GM18907 (cell line): Measurements from ENCODE around the gene PIK3C2B.
A peak's percentile ranks its signal among the peaks of the same experiment; 100 is the strongest.
"Not testable (repeated sequence)": the region's sequence is repeated elsewhere in the genome, so short reads cannot be mapped to it uniquely, and the experiment has no call there.

Experiments used
- ATAC-seq: cut with Tn5 transposase; IDR thresholded peaks from one replicate; pipeline ENCODE4 v1.9.1; 2021; ENCODE audit warnings: mild to moderate bottlenecking, moderate library complexity; ENCODE audit not compliant: unreplicated experiment

PIK3C2B gene, protein sequence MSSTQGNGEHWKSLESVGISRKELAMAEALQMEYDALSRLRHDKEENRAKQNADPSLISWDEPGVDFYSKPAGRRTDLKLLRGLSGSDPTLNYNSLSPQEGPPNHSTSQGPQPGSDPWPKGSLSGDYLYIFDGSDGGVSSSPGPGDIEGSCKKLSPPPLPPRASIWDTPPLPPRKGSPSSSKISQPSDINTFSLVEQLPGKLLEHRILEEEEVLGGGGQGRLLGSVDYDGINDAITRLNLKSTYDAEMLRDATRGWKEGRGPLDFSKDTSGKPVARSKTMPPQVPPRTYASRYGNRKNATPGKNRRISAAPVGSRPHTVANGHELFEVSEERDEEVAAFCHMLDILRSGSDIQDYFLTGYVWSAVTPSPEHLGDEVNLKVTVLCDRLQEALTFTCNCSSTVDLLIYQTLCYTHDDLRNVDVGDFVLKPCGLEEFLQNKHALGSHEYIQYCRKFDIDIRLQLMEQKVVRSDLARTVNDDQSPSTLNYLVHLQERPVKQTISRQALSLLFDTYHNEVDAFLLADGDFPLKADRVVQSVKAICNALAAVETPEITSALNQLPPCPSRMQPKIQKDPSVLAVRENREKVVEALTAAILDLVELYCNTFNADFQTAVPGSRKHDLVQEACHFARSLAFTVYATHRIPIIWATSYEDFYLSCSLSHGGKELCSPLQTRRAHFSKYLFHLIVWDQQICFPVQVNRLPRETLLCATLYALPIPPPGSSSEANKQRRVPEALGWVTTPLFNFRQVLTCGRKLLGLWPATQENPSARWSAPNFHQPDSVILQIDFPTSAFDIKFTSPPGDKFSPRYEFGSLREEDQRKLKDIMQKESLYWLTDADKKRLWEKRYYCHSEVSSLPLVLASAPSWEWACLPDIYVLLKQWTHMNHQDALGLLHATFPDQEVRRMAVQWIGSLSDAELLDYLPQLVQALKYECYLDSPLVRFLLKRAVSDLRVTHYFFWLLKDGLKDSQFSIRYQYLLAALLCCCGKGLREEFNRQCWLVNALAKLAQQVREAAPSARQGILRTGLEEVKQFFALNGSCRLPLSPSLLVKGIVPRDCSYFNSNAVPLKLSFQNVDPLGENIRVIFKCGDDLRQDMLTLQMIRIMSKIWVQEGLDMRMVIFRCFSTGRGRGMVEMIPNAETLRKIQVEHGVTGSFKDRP (N-terminal part only)

DNA sequence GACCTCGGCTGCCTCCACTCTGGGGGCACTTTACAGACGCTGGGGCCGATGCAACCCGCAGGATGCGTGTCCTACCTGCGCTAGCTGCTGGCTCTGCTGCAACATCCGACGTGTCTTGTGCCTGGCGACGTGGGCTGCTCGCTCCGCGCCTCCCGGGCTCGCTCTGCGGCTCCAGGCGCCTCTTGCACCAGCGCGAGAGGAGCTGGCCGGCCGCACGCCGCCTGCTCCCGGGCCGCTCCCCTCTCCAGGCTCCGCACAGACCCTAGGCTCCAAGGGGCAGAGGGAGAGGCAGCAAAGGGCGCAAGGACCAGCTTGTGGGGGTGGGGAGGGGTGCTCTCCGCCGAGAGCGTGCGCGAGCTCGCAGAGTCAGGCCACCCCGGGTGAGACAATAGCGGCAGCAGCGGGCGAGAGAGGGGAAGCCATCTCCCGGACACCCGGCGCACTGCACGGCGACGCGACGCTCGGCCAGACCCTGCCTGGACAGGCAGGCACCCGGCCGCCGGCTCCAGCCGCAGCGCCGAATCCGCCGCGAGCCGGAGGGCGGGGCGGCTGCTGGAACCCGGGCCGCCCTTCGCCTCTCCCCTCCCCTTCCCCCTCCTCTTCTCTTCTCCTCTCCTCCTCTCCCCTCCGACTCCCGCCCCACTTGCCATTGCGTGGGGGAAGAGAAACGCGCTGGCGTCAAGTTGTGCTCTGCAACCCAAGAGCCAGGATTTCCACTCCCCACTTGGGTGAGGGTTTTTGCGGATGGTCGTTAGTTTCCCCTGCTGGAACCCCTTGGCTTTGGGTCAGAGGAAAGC, at the start of gene PIK3C2B:
Gene PIK3C2B (minus strand): TSS at position 525 of the 797 bp plus-strand sequence. CDS start 25,003 bp downstream, outside the sequence.
- ATAC-seq: peak; percentile 83

DNA sequence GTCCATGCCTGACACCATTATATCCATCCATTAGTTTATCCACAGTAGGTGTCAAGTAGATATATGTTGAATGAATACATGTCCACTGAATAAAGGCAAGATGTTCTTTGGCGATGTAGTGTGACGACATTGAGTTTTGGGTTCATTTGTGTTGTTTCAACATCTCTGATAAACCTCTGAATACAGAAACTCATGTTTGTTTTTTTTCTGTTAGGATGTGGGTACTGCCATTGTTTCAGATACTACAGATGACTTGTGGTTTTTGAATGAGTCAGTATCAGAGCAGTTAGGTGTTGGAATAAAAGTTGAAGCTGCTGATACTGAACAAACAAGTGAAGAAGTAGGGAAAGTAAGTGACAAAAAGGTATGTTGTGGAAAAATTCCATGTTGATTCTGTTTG, 49.7 kb upstream of the PIK3C2B start:
- ATAC-seq: no peak

DNA sequence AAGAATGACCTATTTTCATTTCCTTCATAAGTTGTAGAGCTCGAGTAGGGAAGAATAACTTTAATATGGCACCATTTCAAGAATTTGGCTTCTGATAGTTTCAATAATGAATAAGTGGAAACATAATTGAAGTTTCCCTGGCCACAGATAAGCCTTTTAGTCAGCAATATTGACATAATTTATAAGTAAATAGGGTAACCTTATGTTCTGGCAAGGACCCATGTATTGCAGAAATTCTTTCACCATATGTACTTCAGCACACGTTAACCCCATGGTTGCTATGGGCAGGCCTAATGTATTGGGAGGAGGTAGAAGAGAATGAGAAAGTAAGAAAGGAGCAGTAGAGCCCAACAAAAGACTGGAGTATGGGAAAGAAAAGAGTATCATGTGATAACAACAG, 47.0 kb upstream of the PIK3C2B start:
- ATAC-seq: no peak

DNA sequence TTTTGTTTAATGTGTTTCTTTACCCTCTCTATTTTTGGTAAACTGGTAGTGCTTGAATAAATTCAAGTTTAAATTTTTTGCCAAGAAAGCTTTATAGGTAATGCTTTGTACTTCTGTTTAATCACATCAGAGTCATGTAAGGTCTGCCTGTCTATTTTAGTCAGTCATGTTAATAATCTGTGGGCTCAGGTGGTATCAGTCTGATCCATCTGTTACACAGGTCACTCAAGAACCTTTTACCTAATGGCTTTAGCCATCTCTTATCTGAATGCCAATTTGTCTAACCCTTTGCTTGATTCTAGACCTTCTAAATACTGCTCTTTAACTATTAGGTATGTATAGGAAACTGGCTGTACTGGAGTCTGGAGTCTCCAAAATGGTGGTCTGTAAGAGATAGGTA, 38.2 kb upstream of the PIK3C2B start:
- ATAC-seq: no peak

DNA sequence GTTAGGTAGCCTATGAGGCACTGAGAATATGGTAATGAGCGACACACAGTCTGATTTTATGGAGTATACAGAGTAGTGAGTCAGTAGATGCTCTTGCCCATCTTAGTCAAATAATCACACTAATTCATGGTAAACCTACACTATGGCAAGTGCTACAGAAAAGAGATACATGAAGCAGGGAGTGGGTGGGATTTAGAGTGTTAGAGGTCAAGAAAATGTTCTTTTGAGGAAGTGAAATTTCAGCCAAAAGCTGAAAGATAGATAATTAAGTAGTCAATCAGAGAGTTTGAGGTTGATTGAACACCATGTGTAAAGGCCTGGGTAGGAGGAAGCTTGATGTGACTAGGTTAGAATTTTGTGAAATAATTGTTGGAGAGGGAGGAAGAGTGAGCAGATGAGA, 36.3 kb upstream of the PIK3C2B start:
- peak; percentile 84 for ATAC-seq

DNA sequence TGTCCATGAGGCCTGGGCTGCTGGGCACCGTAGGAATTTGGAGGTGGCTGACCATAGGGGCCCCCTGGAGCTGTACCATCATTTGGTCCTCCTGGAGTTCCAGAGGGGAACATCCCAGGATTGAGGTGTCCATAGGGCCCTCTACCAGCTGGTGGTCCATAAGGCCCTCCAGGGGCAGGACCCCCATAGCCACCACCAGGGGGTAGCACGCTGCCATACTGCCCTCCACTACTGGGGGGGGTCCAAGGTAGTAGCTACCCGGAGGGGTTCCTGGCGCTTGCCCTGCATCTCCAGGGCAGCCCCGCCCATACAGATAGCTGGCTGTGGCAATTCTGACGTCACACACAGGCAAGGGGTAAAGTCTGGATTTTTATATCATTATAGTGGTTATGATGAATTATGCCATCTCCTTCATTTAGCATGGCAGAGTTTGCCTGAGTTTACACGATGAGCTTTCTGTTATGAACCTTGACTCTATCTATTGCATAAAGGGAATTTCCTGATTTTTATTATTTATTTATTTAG, 34.8 kb upstream of the PIK3C2B start:
- no peak for ATAC-seq

DNA sequence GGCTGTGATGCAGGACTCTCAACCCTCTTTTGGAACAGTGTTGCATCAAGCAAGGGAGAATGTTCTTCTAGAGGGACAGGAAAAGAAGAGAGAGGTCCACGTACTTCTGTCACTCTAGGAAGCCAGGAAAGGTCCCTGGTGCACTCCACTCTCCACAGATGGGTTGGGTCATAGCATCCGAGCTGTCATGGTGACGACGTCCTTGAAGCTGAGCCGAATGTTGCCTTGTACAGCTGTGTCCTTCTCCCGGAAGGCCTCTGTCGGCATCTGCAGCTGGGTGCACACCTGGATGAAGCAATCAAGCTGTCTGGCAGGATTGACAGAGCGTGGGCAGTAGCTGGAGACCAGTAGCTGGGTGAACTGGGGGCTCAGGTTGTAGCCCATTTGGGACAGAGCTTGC, 34.1 kb upstream of the PIK3C2B start:
- ATAC-seq: no peak

DNA sequence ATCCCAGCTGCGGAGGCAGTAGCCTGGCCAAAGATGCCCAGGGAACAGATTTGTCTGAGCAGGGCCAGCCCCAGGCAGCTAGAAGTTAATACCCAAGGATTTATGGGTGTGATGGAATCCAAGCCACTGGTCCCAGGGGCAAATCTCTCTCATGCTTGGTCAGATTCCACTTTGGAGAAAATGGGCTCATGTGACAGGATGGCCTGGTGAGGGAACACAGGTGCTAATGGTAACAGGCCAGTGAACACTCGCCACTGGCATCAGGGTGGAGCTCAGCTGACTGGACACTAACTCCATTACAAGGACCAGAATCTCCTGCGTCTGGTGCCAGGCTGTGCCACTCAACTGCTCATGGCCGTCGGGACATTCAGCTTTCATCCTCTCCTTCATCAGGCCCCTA, 33.6 kb upstream of the PIK3C2B start:
- ATAC-seq: no peak

DNA sequence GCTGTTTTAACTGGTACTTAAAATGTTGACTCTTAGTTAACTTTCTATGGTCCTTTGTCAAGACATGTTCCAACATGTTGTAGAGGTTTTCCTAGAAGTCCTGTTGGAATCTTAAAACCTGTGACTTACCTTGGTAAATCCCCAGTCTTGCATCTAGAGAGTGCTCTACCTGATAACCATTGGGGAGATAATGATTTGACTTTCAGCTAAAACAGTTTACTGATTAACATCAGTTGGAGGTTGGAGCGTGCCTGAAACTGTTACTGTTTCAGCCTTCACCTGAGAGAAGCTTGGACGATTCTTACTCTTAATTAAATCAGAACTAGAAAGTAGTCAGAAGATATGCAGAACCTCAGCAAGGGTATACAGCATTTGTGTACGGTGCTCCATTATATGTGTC, 30.4 kb upstream of the PIK3C2B start:
- peak; percentile 43 for ATAC-seq

DNA sequence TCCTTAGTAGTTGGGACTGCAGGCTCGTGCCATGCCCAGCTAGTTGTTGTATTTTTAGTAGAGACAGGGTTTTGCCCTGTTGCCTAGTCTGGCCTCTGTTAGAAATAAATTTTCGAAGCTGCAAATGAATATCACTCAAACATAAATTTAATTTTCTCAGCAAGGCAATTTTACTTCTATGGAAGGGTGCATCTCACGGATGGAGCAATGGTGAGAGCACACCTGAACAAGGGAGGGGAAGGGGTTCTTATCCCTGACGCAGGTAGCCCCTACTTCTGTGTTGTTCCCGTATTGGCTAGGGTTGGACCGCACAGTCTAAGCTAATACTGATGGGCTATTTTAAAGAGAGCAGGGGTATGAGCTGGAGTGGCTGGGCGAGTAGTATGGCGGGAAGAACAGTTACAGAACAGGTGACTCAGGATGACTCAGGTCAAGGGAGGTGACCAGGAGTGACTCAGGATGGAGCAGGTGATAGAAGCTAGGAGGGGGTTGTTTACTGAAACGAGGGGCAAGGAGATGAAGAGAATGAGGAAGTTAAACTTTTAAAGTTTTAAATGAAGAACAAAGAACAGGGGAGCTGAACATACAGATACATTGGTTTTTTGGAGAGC, 29.1 kb upstream of the PIK3C2B start:
- ATAC-seq: no peak

DNA sequence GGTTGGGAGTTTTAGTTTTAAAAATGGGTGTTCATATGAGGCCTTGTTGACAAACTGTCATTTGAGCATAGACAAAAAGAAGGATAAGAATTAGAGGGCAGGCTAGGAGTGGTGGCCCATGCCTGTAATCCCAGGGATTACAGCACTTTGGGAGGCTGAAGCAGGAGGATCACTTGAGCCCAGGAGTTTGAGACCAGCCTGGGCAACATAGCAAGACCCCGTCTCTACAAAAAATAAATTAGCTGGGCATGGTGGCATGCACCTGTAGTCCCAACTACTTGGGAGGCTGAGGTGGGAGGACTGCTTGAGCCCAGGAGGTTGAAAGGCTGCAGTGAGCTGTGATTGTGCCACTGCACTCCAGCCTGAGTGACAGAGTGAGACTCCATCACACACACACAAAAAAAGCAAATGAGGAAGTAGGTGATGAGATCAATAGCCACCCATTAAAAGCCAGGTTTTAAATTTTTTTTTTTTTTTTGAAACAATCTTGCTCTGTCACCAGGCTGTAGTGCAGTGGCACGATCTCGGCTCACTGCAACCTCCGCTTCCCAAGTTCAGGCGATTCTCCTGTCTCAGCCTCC, 27.4 kb upstream of the PIK3C2B start:
- ATAC-seq: not testable (repeated sequence)

DNA sequence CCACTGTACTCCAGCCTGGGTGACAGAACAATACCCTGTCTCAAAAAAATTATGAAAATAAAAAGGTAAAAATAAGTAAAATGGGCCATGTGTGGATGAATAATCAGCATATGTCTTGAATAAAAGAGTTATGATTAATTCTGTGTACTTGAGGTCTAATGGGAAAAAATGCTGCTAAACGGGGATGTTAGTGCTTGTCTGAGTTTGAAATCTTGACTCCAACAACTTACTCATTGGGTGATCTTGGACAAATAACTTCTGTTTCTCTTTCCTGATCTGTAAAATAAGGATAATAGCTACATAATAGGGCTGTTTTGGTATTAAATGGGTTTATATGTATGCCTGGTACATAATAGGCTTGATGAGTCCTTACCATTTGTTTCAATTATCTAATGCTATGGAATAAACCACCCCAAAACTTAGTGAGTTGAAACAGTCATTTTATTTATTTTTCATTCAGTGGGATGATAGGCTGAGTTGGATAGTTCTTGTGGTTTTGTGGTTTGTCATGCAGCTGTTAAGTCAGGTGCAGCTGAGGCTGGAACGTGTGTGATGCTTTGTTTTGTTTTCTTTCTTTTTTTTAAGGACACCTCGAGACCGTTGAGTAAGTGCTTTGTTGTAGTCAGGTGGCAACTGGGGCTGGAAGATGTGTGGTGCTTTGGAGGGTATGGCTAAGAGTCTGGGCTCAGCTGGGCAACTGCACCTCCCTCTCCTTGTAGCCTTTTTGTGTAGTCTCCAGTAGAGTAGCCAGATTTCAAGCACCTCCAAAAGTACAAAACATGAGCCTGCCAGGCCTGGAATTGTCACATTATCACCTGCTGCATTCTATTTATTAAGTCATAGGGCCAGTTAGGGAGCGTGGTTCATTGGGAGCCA, 26.5 kb upstream of the PIK3C2B start:
- ATAC-seq: peak; percentile 41

DNA sequence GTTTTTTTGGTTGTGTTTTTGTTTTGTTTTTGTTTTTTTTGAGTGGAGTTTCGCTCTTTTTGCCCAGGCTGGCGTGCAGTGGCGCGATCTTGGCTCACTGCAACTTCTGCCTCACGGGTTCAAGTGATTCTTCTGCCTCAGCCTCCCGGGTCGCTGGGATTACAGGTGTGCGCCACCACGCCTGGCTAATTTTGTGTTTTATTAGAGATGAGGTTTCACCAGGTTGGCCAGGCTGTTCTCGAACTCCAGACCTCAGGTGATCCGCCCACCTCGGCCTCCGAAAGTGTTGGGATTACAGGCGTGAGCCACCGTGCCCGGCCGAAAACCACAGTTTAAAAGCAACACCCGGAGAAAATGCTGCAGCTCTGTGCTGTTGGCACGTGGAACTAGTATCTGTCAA, 22.8 kb upstream of the PIK3C2B start:
- not testable (repeated sequence) for ATAC-seq

DNA sequence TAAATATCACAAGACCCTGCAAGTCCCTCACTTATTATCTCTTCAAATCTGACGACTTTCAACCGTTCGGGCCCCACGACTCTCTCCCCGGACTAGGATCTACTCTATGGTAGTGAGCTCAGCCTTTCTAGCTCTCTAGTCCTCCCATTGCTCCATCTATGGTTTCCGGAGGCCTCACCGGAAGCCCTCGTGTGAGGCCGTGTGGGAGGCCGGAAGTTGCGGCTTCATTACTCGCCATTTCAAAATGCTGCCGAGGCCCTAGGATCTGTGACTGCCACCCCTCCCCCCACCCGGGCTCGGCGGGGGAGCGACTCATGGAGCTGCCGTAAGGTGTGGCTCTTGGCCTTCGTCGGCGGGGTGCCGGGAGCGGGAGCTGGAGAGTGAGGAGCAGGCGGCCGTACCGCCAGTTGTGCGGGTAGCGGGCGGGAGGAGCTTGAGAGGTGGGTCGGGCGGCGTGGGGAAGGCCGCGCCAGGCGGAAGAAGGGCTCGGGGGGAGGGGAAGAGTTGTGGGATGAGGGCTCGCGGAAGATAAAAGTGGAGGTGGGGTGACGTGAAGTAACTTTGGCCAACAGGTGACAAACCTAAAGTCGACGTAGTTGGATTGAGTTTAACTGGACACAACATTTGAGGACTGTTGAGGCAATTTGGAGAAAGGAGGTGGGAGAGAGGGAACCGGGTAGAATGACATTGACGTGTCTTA, 21.7 kb upstream of the PIK3C2B start, which contains the start of gene MDM4:
Gene MDM4 (plus strand): TSS at position 227 of the 700 bp plus-strand sequence. CDS start 9,113 bp downstream, outside the sequence.
- peak; percentile 76 for ATAC-seq

DNA sequence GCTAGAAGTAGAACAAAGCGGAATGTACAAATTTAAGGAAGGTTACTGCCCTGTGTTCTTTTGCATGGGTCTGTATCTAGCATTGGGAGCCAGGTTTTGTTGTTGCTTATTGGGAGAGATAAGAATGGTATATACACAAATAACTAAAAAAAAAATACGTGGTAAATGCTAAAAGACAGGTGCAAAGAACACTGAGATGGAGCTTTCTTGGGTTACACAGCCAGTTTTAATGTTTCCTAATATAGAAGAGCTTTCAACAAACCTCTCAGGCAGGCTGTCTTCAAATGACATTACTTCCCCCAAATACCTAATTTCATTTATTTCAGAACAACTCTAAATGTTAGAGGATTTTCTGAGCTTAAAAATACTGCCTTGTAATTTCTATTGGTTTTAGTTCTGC, 20.2 kb upstream of the PIK3C2B start:
- ATAC-seq: no peak

DNA sequence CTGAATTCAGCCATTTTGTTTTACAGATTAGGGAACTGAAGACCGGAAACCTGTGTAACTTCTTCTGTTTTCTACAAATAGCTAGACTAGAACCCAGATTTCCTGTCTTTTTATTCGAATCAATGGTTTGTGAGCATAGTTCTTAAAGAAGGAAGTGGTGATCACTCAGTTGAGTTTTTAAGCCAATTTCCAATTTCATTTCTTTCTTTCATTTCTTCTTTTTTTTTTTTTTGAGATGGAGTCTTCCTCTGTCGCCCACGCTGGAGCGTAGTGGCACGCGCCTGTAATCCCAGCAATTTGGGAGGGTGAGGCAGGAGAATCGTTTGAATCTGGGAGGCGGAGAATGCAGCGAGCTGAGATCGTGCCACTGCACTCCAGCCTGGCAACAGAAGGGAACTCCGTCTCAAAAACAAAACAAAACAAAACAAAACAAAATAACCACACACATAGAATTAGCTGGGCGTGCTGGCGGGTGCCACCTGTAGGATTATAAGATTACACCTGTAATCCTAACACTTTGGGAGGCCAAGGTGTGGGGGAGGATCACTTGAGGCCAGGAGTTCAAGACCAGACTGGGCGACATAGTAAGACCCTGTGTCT, 18.6 kb upstream of the PIK3C2B start:
- peak; percentile 41 for ATAC-seq

DNA sequence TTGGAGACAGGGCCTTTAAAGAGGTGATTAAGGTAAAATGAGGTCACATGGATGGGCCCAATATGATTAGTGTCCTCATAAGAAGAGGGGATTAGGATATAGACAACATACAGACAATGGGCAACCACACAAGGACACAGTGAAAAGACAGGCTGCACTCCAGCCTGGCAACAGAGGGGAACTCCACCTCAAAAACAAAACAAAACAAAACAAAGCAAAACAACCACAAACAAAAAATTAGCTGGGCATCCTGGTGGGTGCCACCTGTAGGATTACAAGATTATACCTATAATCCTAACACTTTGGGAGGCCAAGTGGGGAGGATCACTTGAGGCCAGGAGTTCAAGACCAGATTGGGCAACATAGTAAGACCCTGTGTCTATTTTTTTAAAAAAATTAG, 16.8 kb upstream of the PIK3C2B start:
- ATAC-seq: no peak
